Testis (tissue), 2 donors: Measurements from ENCODE around the gene ANKH.

Experiments
- POLR2A ChIP-seq: fragments of 450-650 bp; IDR thresholded peaks from one replicate; pipeline ENCODE4 v1.6.1; 2017; ENCODE audit warnings: antibody characterized with exemption, mild to moderate bottlenecking, moderate library complexity
- TF ChIP-seq, protein P1 (sequence below), 3 experiments: fragments of 450-650 bp in 2 of 3; fragments of 200-600 bp in 1 of 3; sonication (generic) in 1 of 3; IDR thresholded peaks; one replicate each; pipeline ENCODE4 v1.5.1; 2016 to 2019; ENCODE audit warnings: antibody characterized with exemption in 3 of 3, mild to moderate bottlenecking in 2 of 3, moderate library complexity in 1 of 3

GRCh38 chr5:14915291-14915952, 43.8 kb upstream of the ANKH start:
- TF ChIP-seq, protein P1, sequence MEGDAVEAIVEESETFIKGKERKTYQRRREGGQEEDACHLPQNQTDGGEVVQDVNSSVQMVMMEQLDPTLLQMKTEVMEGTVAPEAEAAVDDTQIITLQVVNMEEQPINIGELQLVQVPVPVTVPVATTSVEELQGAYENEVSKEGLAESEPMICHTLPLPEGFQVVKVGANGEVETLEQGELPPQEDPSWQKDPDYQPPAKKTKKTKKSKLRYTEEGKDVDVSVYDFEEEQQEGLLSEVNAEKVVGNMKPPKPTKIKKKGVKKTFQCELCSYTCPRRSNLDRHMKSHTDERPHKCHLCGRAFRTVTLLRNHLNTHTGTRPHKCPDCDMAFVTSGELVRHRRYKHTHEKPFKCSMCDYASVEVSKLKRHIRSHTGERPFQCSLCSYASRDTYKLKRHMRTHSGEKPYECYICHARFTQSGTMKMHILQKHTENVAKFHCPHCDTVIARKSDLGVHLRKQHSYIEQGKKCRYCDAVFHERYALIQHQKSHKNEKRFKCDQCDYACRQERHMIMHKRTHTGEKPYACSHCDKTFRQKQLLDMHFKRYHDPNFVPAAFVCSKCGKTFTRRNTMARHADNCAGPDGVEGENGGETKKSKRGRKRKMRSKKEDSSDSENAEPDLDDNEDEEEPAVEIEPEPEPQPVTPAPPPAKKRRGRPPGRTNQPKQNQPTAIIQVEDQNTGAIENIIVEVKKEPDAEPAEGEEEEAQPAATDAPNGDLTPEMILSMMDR (IDR thresholded peaks at IDR 0.05), result no peak
- no peak for TF ChIP-seq POLR2A
